ENCODE results near the gene SAMD10.
"Not testable (repeated sequence)": the region's sequence is repeated elsewhere in the genome, so short reads cannot be mapped to it uniquely, and the experiment has no call there.

The SAMD10 gene

GRCh38 chr20:63978319-63979228 is 868 bp downstream of the SAMD10 start:
- TF ChIP-seq CTCF (IDR thresholded peaks at IDR 0.05; ENCODE audit: control insufficient read depth, extremely low read depth, insufficient read depth) = no peak; the same call in 1 of the 2 replicates
- no peak for DNase-seq (ENCODE audit: low read depth)
- H3K4me3 ChIP-seq (ENCODE audit: low read depth, low read length) = peak overlapping the region; percentile 70

GRCh38 chr20:63977739-63978276 is 1.6 kb downstream of the SAMD10 start:
- H3K4me3 ChIP-seq (ENCODE audit: low read depth, low read length) = peak overlapping the region; percentile 70
- no peak for DNase-seq (ENCODE audit: low read depth)
- no peak for TF ChIP-seq CTCF (IDR thresholded peaks at IDR 0.05; ENCODE audit: control insufficient read depth, extremely low read depth, insufficient read depth)

- no peak overlapping the region for H3K4me3 ChIP-seq (ENCODE audit: low read depth, low read length)
- TF ChIP-seq CTCF (IDR thresholded peaks at IDR 0.05; ENCODE audit: control insufficient read depth, extremely low read depth, insufficient read depth) = no peak
- no peak for DNase-seq (ENCODE audit: low read depth)
Measured at GRCh38 chr20:63976980-63977738, 2.3 kb downstream of the SAMD10 start.

- H3K4me3 ChIP-seq (ENCODE audit: low read depth, low read length); DNase-seq (ENCODE audit: low read depth): not testable (repeated sequence)
Measured at GRCh38 chr20:63976511-63976910, 2.9 kb downstream of the SAMD10 start.

- TF ChIP-seq CTCF (IDR thresholded peaks at IDR 0.05; ENCODE audit: control insufficient read depth, extremely low read depth, insufficient read depth) = no peak
- DNase-seq (ENCODE audit: low read depth) = peak; percentile 84
Measured at GRCh38 chr20:63974402-63975200, 4.8 kb downstream of the SAMD10 start.

GRCh38 chr20:63973636-63974401 is 5.6 kb downstream of the SAMD10 start:
- peak; percentile 99 for TF ChIP-seq CTCF (IDR thresholded peaks at IDR 0.05; ENCODE audit: control insufficient read depth, extremely low read depth, insufficient read depth)
- peak; percentile 39 for DNase-seq (ENCODE audit: low read depth)
- peak overlapping the region; percentile 37 for H3K4me3 ChIP-seq (ENCODE audit: low read depth, low read length)

More at GRCh38 chr20:63974402-63975200, 4.8 kb downstream of the SAMD10 start:
- no peak overlapping the region for H3K4me3 ChIP-seq (ENCODE audit: low read depth, low read length)

Data from LNCaP clone FGC (cell line).